RKO (cell line): Measurements from ENCODE around the gene ATRNL1.
"Not testable (repeated sequence)": the region's sequence is repeated elsewhere in the genome, so short reads cannot be mapped to it uniquely, and the experiment has no call there.

Experiments used
- DNase-seq: peaks from one replicate; pipeline ENCODE4 v3.0.0-alpha.2; 2016; ENCODE audit warnings: low spot score

ATRNL1 gene

GRCh38 chr10:115762029-115762428, 668.9 kb downstream of the ATRNL1 start:
- DNase-seq: no peak

- DNase-seq: no peak
Measured at GRCh38 chr10:115771755-115772154, 678.6 kb downstream of the ATRNL1 start.

- peak; percentile 73 for DNase-seq
Measured at GRCh38 chr10:115772606-115773005, 679.4 kb downstream of the ATRNL1 start.

- DNase-seq: no peak
Measured at GRCh38 chr10:115773832-115774231, 680.7 kb downstream of the ATRNL1 start.

GRCh38 chr10:115774721-115775120, 681.6 kb downstream of the ATRNL1 start:
- DNase-seq: no peak

- no peak for DNase-seq
Measured at GRCh38 chr10:115777646-115778045, 684.5 kb downstream of the ATRNL1 start.

- no peak for DNase-seq
Measured at GRCh38 chr10:115790220-115790619, 697.1 kb downstream of the ATRNL1 start.

GRCh38 chr10:115795964-115796363, 702.8 kb downstream of the ATRNL1 start:
- no peak for DNase-seq

GRCh38 chr10:115801457-115801856, 708.3 kb downstream of the ATRNL1 start:
- DNase-seq: no peak

GRCh38 chr10:115801992-115802391, 708.8 kb downstream of the ATRNL1 start:
- no peak for DNase-seq

- DNase-seq: no peak
Measured at GRCh38 chr10:115802911-115803310, 709.7 kb downstream of the ATRNL1 start.

GRCh38 chr10:115814542-115814941, 721.4 kb downstream of the ATRNL1 start:
- no peak for DNase-seq

- DNase-seq: no peak
Measured at GRCh38 chr10:115818012-115818411, 724.8 kb downstream of the ATRNL1 start.

GRCh38 chr10:115826396-115826795, 733.2 kb downstream of the ATRNL1 start:
- DNase-seq: no peak

- DNase-seq: no peak
Measured at GRCh38 chr10:115827231-115828009, 734.3 kb downstream of the ATRNL1 start.

- DNase-seq: not testable (repeated sequence)
Measured at GRCh38 chr10:115828182-115828581, 735.0 kb downstream of the ATRNL1 start.

GRCh38 chr10:115829521-115830205, 736.5 kb downstream of the ATRNL1 start:
- no peak for DNase-seq

- DNase-seq: no peak
Measured at GRCh38 chr10:115830265-115830970, 737.3 kb downstream of the ATRNL1 start.

- DNase-seq: no peak
Measured at GRCh38 chr10:115831016-115831415, 737.9 kb downstream of the ATRNL1 start.

GRCh38 chr10:115833119-115833518, 740.0 kb downstream of the ATRNL1 start:
- no peak for DNase-seq

GRCh38 chr10:115844591-115844990, 751.4 kb downstream of the ATRNL1 start:
- no peak for DNase-seq

GRCh38 chr10:115845921-115846320, 752.8 kb downstream of the ATRNL1 start:
- no peak for DNase-seq

- DNase-seq: no peak
Measured at GRCh38 chr10:115846528-115846927, 753.4 kb downstream of the ATRNL1 start.
